ENCODE data around the gene SLC29A1.

Gene SLC29A1

DNA sequence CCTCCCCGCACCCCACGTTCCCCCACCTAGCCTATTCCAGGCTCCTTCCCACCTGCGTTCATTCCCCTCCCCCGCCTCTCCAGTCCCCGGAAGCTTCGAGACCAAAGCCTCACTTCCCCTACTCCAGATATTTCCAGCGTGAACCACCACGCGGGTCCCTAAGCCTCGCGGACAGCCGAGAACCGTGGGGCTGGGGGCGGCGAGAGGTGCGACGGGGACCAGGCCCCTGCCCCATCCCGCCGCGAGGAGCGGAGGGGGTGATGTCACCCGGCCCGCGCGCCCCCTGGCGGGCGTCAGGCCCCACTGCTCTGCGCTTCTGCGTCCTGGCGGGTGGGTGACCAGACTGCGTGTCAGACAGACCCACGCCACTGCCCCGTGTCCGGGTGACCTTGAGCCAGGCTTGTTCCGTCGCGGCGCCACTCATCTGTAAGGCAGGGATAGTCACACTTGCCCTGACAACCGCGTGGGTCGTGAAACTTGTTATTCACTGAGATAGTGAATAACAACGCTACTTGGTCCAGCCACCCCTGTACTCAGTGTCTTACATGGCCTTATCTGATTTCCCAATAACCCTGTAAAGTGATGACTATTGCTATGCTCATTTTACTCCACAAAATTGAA is 14.5 kb downstream of the SLC29A1 start:
- DNase-seq: peak; percentile 80

DNA sequence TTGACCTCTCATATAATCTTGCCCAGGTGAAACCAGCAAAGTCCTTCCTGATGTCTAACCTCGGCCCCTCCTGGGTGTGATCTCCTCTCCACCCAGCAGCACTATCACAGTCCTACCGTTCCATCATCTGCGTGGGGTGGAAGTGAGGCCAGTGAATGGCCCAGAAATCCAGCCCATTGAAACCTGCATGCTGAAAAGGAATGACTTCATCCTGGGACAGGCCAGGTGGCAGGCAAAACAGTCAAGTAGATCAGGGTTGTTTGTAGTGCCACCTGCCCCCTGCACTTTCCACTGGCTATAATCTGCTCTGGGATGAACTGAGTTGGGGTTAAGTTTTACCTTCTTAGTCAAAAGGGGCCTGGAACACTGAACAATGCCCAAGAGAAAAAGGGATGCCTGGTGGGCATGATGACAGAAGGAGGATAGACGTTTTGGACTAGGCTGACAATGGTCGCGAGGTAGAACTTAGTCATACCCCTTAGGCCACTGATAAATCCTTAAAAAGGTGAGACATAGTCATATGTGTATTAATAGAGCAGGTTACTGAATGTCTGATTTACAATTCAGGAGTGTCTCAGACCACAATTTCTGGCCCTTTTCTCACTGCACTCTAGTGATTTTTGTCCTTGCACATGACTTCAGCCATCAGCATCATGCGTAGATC is 15.4 kb downstream of the SLC29A1 start:
- DNase-seq: peak; percentile 14

DNA sequence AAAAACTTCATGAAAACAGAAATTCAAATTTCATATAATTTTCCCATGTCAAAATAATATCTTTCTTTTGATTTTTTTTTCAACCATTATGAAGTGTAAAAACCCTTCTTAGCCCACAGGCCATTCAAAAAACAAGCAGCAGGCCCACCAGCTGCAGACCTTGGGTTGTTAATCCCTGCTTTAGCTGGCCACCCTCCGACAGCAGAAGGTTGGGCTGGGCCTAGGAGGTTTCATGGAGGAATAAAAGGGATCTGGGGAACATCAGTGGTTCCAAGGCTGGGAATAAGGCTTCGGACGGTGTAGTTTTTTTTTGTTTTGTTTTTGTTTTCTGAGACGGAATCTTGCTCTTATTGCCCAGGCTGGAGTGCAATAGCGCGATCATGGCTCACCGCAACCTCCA is 19.9 kb downstream of the SLC29A1 start:
- no peak for DNase-seq

DNA sequence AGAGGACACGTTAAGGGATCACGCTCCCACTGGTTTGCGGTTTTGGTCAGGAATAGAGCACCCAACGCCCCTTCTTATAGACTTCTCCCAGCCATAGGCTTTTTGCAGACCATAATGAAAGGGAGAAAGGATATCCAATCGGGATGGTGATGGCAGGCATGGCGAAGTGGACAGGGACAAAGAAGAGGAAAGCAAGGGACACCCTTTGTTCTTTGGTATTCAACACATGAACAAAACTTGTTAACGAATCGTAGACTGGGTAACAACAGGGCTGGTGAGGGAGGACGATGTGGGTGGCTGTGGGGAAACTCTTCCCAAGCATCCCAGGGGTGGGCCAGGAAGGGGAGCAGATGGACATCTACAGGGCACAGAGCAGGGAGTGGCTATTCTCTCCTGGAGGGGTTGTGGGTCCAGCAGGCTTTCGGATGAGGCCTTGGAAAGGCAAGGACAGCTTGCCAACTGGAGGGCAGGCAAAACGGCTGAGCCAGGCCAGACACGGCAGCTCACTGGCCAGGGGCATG is 22.1 kb downstream of the SLC29A1 start:
- no peak for DNase-seq

DNA sequence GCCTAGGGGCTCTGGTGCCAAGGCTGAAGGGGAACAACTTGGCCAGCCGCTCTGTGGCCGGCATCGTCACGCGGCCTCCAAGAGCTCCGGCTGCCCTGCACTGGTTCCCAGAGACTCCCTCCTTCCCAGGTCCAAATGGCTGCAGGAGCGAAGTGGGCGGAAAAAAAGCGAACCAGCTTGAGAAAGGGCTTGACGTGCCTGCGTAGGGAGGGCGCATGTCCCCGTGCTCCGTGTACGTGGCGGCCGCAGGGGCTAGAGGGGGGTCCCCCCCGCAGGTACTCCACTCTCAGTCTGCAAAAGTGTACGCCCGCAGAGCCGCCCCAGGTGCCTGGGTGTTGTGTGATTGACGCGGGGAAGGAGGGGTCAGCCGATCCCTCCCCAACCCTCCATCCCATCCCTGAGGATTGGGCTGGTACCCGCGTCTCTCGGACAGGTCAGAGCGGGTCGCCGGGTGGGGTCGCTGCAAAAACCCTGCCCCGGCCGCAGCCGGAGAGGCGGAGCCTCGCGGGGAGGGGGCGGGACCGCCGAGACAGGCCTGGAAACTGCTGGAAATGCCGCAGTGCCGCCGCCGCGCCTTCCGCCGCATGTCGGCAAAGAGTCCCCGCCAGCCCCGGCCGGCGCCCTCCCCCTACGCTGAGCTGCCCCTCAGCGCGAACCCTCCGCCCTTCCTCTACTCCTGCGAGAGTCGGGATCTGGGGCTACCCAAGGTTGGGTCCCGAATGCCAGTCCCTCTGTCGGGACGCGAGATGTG is 22.7 kb downstream of the SLC29A1 start:
- DNase-seq: peak; percentile 94

DNA sequence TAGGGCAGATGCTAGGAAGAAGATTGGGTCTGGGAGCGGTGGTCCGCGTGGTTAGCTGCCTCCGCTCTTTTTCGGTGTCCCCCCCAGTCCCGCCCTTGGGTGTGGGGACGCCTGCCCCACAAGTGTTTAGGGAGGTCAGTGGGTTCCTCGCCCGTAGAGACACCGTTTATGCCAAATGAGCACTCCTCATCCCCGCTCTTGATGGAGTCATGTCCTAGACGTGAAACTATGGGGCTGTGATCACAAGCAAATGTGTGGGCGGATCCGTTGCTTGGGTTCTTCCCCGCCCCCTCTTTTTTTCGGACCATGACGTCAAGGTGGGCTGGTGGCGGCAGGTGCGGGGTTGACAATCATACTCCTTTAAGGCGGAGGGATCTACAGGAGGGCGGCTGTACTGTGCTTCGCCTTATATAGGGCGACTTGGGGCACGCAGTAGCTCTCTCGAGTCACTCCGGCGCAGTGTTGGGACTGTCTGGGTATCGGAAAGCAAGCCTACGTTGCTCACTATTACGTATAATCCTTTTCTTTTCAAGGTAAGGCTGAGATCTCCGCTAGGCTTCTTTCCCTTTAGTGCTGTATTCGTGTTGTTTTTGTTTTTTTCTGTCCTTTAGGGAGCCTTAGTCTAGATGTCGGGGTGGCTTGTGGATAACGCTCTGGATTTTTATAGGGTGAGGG is 23.4 kb downstream of the SLC29A1 start, which contains the start of gene HSP90AB1:
HSP90AB1 (plus strand) TSS at position 439 of the 675 bp plus-strand sequence. CDS start 1,529 bp downstream, outside the sequence.
- DNase-seq: peak; percentile 95

DNA sequence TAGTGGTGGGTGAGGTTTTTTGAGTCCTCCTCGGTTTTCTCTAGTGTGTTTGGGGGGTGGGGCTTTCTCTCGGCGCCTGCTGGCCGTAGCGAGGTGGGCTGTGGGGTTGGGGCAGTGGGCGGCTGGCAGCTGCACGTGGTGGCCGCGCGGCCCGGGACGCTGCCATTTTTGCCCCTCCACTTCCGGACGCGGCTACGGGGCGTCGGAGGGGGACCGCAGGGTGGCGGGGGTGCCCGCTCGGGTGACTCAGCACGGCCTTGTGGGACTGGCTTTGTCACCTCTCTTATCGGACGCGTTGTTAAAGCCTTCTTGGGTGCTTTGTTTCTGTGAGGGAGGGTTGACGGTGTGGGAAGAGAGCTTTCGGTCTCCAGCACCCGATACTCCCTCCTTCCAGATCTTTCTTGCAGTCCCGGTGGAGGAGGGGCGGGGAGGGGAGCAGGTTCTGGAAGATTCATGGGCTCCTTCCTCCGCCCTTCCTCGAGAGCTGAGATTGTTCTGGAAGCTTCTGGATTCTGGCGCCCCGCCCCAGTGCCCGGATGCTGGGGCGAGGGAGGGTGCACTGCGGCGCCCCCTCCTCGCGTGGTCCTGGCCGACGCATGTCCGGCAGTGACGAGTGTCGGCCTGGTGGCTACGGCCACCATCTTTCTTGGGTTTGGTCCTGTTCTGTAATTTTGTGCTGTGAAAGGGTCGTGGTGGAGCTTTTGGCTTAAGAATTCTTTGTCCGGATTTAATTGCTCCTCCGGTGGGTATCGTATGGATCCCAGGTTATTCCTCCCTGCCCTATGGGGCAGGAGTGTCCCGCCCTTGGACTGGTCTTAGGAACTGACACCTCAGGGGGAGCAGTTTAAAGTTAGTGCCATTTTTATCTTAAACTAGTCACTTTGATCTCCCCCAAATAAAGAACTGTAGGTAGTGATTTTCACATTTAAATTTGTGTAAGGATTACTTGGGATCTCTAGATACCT is 24.2 kb downstream of the SLC29A1 start:
- peak; percentile 75 for DNase-seq

DNA sequence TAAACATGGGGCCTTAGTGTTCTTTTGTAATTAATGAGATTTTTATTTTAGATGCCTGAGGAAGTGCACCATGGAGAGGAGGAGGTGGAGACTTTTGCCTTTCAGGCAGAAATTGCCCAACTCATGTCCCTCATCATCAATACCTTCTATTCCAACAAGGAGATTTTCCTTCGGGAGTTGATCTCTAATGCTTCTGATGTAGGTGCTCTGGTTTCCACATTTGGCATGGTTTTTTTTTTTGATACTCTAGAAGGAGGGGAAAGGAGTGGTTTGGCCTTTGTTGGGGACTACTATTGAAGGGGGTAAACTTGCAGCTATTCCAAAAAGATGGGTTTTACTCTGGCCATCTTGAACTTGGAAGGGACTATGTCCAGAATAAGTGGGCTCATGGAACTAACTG is 25.2 kb downstream of the SLC29A1 start:
- DNase-seq: no peak

DNA sequence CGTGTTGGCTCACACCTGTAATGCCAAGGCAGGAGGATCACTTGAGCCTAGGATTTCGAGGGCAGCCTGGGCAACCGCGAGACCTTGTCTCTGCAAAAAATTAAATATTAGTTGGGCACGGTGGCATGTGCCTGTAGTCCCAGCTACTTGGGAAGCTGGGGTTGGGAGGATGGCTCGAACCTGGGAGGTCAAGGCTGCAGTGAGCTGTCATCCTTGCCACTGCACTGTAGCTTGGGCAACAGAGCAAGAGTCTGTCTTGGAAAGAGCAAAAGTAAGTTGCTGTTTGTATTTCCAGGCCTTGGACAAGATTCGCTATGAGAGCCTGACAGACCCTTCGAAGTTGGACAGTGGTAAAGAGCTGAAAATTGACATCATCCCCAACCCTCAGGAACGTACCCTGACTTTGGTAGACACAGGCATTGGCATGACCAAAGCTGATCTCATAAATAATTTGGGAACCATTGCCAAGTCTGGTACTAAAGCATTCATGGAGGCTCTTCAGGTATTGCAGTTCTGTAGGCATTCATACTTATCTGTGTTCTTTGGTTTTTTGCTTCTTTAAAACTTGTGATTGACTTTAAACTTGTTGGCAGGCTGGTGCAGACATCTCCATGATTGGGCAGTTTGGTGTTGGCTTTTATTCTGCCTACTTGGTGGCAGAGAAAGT is 25.8 kb downstream of the SLC29A1 start:
- no peak for DNase-seq

DNA sequence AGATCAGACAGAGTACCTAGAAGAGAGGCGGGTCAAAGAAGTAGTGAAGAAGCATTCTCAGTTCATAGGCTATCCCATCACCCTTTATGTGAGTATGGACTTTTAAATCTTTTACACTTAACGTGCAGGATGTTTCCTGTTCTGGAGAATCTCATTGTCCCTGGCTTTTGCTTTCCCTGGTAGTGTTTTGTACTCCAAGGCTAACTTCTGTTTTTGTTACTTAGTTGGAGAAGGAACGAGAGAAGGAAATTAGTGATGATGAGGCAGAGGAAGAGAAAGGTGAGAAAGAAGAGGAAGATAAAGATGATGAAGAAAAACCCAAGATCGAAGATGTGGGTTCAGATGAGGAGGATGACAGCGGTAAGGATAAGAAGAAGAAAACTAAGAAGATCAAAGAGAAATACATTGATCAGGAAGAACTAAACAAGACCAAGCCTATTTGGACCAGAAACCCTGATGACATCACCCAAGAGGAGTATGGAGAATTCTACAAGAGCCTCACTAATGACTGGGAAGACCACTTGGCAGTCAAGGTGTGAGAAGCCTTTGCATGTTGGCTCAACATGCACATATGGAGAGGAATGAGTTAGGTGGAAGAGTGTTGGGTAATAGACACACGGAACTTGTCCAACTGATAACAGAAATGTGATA is 26.8 kb downstream of the SLC29A1 start:
- no peak for DNase-seq

DNA sequence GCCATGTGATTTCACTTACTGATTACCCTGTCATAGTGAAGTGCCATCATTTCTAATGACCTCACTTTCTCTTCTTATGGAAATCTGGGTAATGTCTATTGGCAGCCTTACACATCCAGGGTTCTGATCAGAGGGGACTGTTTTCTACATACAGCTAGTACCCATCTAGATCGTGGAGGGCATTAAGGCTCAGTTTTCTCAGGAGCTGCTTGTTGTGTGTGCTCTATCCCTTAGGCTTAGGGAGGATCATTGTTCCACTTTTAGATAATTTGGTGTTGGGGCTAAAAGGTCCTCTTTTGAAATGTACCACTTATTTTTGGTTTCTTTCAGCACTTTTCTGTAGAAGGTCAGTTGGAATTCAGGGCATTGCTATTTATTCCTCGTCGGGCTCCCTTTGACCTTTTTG is 27.3 kb downstream of the SLC29A1 start:
- no peak for DNase-seq

DNA sequence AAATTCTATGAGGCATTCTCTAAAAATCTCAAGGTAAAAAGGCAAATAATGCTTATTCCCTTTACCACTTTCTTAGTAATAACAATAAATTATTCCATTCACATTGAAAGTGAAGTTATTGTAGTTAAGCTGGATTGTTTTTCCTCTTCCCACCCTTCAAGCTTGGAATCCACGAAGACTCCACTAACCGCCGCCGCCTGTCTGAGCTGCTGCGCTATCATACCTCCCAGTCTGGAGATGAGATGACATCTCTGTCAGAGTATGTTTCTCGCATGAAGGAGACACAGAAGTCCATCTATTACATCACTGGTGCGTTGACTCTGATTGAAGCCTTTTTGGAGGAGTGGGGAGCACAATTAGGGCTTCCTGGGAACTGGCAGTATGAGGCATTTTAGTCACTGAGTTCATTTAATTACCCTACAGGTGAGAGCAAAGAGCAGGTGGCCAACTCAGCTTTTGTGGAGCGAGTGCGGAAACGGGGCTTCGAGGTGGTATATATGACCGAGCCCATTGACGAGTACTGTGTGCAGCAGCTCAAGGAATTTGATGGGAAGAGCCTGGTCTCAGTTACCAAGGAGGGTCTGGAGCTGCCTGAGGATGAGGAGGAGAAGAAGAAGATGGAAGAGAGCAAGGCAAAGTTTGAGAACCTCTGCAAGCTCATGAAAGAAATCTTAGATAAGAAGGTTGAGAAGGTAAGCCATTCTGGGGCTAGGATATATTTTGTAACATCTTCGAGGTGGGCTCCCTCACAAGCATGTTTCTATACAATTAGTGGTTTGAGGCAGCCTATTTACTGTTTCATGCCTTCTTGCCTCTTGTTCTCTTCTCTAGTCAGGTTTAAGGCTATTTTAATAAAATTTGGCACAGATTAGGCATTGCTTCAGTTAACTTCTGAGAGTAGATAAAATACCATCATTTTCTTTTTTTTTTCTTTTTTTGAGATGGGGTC is 28.5 kb downstream of the SLC29A1 start:
- DNase-seq: peak; percentile 13

DNA sequence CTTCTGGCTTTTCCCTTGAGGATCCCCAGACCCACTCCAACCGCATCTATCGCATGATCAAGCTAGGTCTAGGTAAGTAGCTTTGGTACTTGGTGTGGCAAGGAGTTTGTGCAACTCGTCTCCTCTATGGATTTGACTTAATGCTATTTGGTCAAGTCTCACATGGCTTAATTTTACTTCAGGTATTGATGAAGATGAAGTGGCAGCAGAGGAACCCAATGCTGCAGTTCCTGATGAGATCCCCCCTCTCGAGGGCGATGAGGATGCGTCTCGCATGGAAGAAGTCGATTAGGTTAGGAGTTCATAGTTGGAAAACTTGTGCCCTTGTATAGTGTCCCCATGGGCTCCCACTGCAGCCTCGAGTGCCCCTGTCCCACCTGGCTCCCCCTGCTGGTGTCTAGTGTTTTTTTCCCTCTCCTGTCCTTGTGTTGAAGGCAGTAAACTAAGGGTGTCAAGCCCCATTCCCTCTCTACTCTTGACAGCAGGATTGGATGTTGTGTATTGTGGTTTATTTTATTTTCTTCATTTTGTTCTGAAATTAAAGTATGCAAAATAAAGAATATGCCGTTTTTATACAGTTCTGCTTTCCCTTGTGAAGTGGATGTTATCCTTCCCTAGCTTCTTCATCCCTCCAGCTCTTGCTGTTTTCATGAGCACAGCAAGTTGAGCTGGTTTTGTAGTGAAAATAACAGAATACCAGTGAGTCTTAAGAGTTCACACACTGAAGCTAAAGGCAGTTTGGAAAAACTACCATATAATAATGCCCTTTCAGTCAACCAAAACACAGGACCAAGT is 30.1 kb downstream of the SLC29A1 start:
- peak; percentile 31 for DNase-seq

DNA sequence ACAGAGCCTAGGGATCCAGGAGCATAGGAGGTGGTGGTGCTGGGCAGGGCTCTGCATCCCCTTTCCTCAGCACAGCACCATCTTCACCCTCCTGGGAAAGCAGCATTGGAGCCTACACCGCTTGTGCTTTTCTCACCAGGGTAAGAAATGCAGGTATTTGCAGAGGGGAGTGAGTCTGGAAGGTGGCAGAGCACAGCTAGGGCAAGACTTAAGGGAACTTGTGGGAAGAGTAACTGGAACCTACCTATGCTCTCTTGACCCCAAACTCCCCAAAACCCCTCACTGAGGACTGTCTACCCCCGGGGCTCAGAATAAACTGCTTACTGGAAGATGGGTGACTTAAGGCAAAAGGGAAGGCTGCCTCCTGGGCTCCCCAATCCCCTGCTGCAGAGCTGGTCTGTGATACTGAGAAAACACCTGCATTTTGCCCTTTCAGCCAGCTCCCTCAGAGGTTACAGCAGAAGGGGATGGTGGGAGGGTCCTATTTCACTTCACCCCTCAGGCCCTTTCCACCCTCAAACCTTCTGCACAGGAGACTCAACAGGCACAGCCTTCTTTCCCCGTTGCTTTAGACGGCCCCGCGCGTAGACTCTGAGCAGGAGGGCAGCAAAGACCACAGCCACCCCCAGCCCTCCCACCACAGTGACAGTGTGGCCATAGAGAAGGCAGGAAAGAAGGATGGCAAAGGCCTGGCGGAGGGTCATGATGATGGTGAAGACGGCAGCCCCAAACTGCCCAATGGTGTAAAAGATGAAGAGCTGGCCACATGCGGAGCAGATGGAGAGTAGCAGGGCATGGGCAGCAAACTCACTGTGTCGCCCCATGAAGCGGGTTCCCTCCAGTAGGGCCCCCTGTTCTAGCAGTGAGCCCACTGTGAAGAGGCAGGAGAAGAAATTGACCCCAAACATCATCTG is 31.1 kb downstream of the SLC29A1 start:
- peak; percentile 31 for DNase-seq

DNA sequence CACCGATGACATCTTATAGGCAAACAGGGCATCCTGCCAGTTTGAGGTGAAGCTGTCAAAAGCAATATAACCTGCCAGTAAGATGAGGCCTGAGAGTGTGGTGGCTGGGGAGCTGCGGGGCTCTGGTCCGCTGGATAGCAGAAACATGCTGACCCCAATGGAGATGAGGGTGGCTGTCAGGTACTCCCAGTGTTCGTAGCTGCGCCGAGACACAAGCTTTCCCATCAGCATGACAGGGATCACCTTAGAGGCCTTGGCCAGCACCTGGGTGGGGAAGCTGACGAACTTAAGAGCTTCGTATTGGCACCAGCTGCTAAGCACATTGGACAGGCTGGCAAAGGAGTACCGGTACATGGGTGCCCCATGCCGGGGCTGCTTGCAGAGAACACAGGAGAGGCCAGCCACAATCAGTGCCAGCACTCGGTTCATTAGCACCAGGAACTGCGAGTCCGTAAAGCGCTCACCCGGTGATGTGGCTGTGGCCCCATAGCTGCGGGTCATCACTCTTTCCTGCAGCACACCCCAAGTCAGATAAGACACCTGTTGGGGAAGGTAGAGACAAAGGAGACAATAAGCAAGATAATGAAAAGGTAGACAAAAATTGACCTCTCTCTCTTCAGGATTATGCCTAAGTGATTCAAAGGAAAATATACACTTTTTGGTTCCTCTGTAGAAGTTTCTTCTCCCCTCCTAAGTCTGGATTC is 31.9 kb downstream of the SLC29A1 start:
- peak; percentile 29 for DNase-seq

DNA sequence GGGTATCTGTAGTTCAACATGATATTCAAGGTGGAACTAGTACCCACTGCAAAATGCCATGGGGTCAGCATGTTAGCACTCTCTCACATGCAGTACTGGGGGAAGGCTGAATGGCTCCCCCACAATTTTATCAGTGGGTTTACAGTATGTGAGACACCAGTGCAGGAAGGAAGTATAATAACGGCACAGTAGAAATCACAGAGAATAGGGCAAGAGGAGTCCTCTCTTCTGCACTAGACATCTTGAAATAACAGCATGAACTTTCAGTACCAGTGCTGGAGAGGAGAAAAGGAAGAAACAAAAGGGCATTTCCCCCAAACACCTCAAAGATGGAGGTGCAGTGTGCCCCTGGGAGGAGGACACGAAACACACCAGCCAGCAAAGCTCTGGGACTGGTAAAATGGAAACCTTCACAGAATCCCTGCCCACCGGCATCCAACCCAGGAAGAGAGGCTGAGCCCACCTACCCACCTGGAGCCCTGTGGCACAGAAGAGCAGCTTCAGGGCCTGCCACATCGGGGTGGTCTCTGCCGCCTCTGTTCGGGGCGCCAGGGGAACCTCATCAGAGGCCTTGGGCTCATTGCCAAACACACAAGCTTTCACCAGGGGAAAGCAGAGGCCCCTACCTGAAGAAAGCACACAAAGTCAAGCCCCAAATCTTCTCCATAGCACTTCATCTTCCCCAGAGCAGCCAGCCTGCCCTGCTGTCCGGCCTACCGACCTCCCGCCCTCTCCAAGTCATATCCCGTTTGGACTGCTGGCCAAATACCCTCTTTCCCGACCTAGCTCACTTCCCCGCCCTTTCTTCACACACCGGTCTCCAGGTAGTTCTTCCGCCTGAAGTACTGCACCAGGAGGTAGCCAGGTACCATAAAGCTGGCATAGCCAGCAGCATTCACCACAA is 32.7 kb downstream of the SLC29A1 start:
- DNase-seq: peak; percentile 43
